ENCODE measurements around the gene MX1.

MX1 gene

GRCh38 chr21:41460578-41461527 lies 34.8 kb downstream of the MX1 start:
- DNase-seq (ENCODE audit: low read depth), result peak; percentile 37

- DNase-seq (ENCODE audit: low read depth), result no peak
These were observed 39.2 kb downstream of the MX1 start for GRCh38 chr21:41465176-41465781.

- no peak for DNase-seq (ENCODE audit: low read depth)
These were observed 40.2 kb downstream of the MX1 start for GRCh38 chr21:41466024-41466820.

GRCh38 chr21:41470054-41470453 lies 44.0 kb downstream of the MX1 start:
- DNase-seq (ENCODE audit: low read depth), result no peak

GRCh38 chr21:41472753-41473548 lies 46.9 kb downstream of the MX1 start:
- DNase-seq (ENCODE audit: low read depth), result no peak

- DNase-seq (ENCODE audit: low read depth), result no peak
These were observed 49.8 kb downstream of the MX1 start for GRCh38 chr21:41475714-41476420.

- DNase-seq (ENCODE audit: low read depth), result no peak
These were observed 51.7 kb downstream of the MX1 start for GRCh38 chr21:41477641-41478318.

- no peak for DNase-seq (ENCODE audit: low read depth)
These were observed 52.5 kb downstream of the MX1 start for GRCh38 chr21:41478319-41479177.

GRCh38 chr21:41479686-41480085 lies 53.6 kb downstream of the MX1 start:
- no peak for DNase-seq (ENCODE audit: low read depth)

- no peak for DNase-seq (ENCODE audit: low read depth)
These were observed 54.1 kb downstream of the MX1 start for GRCh38 chr21:41480086-41480690.

GRCh38 chr21:41481191-41481590 lies 55.2 kb downstream of the MX1 start:
- no peak for DNase-seq (ENCODE audit: low read depth)

GRCh38 chr21:41482301-41482700 lies 56.3 kb downstream of the MX1 start:
- no peak for DNase-seq (ENCODE audit: low read depth)

GRCh38 chr21:41482980-41483379 lies 56.9 kb downstream of the MX1 start:
- no peak for DNase-seq (ENCODE audit: low read depth)

- no peak for DNase-seq (ENCODE audit: low read depth)
These were observed 57.4 kb downstream of the MX1 start for GRCh38 chr21:41483415-41483814.

- no peak for DNase-seq (ENCODE audit: low read depth)
These were observed 57.9 kb downstream of the MX1 start for GRCh38 chr21:41483973-41484372.

GRCh38 chr21:41487082-41487481 lies 61.0 kb downstream of the MX1 start:
- DNase-seq (ENCODE audit: low read depth), result no peak

- DNase-seq (ENCODE audit: low read depth), result no peak
These were observed 62.0 kb downstream of the MX1 start for GRCh38 chr21:41488080-41488479.

GRCh38 chr21:41489329-41489728 lies 63.3 kb downstream of the MX1 start:
- no peak for DNase-seq (ENCODE audit: low read depth)

GRCh38 chr21:41490330-41490729 lies 64.3 kb downstream of the MX1 start:
- no peak for DNase-seq (ENCODE audit: low read depth)
